WTC11 (cell line): Measurements from ENCODE around the gene FCN1.

Source experiments
- TF ChIP-seq, protein P1 (sequence below): fragments of 200-600 bp; IDR thresholded peaks from 2 replicates; pipeline ENCODE4 v1.8.0; 2022; ENCODE audit warnings: antibody characterized with exemption
- TF ChIP-seq, protein P2 (sequence below): sonication (generic); formaldehyde crosslinking; IDR thresholded peaks from 2 replicates; pipeline ENCODE4 v1.8.0; 2022; ENCODE audit warnings: mild to moderate bottlenecking, missing genetic modification reagents
- TF ChIP-seq, protein P3 (sequence below): sonication (generic); formaldehyde crosslinking; IDR thresholded peaks from 2 replicates; pipeline ENCODE4 v1.8.0; 2022; ENCODE audit warnings: mild to moderate bottlenecking, missing genetic modification reagents

DNA sequence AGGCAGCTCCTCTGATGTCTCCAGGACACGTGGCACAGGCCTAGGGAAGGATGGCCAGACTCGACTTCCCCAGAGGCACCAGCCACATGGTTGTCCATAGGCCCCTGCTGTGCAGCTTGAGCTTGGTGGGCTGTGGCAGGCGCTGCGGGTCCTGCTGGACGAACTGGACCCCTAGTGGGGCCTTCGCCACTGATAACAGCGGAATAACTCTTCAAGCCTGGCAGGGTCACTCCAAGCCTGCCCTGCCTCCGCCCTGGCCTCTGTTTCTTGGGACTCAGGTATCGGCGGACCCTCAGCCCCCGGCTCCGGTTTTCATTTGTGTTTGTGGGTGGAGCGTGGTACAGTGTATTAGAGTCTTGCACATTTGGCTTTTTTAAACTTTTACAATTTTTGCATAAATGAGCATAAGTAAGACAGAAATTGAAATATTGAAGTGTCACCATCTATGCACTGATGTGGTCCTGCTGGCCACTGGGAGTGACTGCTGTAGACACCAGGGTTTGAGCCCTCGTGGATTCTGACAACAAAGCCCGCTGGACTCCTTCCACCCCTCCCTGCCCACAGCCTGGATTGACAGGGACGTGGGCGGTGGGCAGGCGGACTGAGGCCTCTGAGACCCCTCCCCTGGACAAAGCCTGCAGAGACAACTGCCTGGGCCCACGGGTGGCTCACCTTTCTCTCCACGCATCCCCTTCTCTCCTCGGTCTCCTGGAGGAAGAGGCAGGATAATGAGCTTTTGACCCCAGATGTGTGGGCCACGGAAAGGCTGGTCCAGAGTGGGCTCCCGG, 3.8 kb downstream of the FCN1 start:
- TF ChIP-seq, protein P1, sequence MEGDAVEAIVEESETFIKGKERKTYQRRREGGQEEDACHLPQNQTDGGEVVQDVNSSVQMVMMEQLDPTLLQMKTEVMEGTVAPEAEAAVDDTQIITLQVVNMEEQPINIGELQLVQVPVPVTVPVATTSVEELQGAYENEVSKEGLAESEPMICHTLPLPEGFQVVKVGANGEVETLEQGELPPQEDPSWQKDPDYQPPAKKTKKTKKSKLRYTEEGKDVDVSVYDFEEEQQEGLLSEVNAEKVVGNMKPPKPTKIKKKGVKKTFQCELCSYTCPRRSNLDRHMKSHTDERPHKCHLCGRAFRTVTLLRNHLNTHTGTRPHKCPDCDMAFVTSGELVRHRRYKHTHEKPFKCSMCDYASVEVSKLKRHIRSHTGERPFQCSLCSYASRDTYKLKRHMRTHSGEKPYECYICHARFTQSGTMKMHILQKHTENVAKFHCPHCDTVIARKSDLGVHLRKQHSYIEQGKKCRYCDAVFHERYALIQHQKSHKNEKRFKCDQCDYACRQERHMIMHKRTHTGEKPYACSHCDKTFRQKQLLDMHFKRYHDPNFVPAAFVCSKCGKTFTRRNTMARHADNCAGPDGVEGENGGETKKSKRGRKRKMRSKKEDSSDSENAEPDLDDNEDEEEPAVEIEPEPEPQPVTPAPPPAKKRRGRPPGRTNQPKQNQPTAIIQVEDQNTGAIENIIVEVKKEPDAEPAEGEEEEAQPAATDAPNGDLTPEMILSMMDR, result no peak
- TF ChIP-seq, protein P2, sequence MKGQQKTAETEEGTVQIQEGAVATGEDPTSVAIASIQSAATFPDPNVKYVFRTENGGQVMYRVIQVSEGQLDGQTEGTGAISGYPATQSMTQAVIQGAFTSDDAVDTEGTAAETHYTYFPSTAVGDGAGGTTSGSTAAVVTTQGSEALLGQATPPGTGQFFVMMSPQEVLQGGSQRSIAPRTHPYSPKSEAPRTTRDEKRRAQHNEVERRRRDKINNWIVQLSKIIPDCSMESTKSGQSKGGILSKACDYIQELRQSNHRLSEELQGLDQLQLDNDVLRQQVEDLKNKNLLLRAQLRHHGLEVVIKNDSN (CRISPR knock-in tag), result no peak
- TF ChIP-seq, protein P3, sequence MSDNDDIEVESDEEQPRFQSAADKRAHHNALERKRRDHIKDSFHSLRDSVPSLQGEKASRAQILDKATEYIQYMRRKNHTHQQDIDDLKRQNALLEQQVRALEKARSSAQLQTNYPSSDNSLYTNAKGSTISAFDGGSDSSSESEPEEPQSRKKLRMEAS (CRISPR knock-in tag), result no peak
